ENCODE data around the gene ATP6V1G3.
"Not testable (repeated sequence)": the region's sequence is repeated elsewhere in the genome, so short reads cannot be mapped to it uniquely, and the experiment has no call there.

ATP6V1G3 gene

DNA sequence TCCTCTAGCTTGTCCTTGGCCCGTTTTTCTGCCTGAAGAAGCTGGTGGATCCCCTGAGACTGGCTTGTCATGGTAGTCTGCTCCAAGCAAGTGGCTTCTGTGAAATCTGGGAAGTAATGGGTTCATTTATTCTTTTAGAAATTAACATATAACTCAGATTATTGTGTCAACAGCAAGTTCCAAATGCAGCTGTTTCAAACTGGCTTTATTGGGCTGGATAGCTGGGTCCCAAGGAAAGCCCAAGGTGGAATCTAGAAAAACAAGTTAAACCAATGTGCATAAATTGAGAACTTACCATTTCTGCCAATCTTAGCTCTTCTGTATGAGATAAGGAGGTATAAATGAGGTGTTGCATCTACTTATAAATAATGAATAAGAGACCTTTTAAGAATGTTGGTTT, at the start of gene ATP6V1G3:
TSS of gene ATP6V1G3 (minus strand) at position 101 of the 400 bp plus-strand sequence. CDS start at position 71, 30 bp downstream.
- DNase-seq (ENCODE audit: low read depth, low spot score) = no peak

DNA sequence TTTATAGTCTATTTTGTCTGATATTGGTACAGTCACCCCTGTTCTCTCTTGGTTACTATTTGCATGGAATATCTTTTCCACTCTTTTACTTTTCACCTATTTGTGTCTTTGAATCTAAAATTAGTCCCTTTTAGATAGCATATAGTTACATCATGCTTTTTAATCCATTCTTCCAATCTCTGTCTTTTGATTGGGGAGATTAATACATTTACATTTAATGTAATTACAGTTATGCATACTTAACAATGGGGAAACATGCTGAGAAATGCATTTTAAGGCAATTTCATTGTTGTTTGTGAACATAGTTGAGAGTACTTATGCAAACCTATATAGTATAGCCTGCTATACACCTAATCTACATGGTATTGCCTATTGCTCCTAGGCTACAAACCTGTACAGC, 48.4 kb upstream of the ATP6V1G3 start:
- DNase-seq (ENCODE audit: low read depth, low spot score) = no peak

GRCh38 chr1:198584163-198584562, 43.7 kb upstream of the ATP6V1G3 start:
- DNase-seq (ENCODE audit: low read depth, low spot score) = no peak

GRCh38 chr1:198583209-198583802, 42.8 kb upstream of the ATP6V1G3 start:
- not testable (repeated sequence) for DNase-seq (ENCODE audit: low read depth, low spot score)

- peak; percentile 27 for DNase-seq (ENCODE audit: low read depth, low spot score)
Measured at GRCh38 chr1:198577444-198577843, 37.0 kb upstream of the ATP6V1G3 start.

DNA sequence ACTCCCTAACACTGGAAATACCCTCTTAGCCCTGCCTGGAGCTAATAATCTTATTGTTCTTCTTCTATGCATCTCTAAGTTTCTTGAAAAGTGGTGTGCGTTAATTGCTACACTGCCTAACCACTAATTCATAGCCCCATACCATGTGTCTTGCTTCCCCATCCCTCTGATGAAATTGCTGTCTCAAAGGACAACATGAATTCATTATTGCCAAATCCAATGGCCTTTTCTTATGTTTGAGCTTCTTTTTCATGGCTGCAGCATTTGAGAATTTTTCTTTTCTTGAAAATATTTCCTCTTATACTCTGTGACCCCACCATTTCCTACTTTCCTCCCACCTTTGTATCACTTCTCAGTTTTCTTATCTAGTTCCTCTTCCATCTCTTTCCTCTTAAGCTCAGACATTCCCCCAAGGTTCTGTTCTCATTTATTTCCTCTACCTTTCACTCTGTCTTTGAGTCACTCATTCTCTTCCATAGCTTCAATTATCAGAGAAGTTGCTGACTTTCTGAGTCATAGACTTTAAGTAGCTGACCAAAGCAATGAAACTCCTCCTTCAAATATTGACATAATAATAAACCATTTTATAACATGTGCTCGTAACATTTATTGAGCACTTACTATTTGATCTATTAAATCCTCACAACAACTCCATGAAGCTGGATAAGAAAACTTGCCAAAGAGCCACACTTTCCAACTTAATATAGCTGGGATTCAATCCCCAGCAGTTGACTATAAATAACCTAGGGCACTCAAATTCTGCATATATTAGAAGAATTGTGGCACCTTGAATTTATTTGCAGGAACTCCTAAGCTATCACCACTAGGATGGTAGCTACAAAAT, 35.5 kb upstream of the ATP6V1G3 start:
- DNase-seq (ENCODE audit: low read depth, low spot score) = no peak

DNA sequence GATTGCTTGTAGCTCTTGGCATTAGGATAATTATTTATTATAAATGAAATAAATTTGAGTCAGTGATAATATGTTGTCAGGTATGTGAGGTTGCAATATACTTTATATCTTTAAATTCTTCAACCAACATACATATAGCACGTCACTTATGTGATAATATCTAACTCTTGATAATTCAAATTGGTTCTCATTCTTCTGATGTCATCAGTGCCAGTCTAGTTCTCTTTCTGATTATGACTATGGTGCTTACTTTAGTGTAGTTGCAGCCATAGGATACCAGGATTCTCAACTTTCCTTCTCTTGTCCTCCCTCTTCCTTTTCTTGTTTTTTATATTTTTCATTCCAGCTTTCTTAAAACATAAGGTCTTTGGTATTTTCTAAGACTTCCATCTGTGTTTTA, 34.8 kb upstream of the ATP6V1G3 start:
- DNase-seq (ENCODE audit: low read depth, low spot score) = no peak

DNA sequence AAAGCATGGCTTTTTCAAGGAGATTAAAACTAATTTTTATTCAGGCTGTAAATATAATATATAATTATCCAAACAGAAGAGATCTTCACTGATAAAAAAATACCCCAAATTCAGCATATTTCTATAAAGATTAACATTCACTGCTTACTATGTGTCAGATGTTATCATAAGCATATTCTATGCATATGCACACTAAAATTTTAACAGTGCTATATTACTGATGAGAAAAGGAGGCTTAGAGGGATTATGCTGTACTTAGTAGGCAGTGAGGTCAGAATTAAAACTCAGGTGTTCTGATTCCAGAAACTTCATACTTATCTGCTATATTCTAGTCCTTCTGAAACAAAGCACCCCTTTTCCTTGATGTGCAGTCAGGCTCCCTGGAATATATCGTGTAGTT, 33.8 kb upstream of the ATP6V1G3 start:
- DNase-seq (ENCODE audit: low read depth, low spot score) = no peak

GRCh38 chr1:198564716-198565115, 24.2 kb upstream of the ATP6V1G3 start:
- no peak for DNase-seq (ENCODE audit: low read depth, low spot score)

GRCh38 chr1:198564157-198564556, 23.7 kb upstream of the ATP6V1G3 start:
- DNase-seq (ENCODE audit: low read depth, low spot score) = no peak

GRCh38 chr1:198563583-198563982, 23.1 kb upstream of the ATP6V1G3 start:
- no peak for DNase-seq (ENCODE audit: low read depth, low spot score)

DNA sequence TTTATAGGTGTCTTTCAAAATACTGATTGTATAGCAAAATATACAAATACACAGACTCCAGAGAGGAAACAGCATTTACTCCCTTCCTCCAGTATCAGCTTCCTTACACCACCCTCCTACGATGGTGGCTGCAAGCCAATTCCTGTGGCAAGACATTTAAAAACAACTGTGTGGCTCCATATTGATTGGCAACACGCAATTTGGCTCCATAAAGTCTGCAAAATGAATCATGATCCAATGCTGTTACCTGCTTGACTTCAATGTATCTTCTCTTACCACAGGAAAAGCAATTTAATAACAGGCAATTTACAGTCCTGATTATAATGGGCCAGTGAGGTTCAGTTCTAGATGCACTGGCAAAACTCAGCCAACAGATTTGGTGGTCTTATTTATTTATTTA, 19.7 kb upstream of the ATP6V1G3 start:
- no peak for DNase-seq (ENCODE audit: low read depth, low spot score)

DNA sequence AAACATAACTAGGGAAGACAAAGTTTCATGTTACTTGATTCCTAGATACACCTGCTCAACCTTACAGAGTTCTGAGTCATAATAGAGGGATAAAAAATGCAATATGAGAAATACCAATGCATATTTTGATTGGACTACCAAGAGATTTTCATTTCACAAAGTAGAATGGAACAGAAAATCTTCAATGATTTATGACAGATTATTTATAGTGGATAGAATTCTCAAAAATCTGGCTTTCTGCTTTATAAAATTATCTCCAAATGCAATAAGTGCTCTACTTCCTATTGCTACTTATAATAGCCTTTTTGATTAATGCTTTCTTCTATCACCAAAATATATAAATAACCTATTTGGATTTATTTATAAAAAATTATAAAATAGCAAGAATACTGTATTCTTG, 18.9 kb upstream of the ATP6V1G3 start:
- no peak for DNase-seq (ENCODE audit: low read depth, low spot score)

DNA sequence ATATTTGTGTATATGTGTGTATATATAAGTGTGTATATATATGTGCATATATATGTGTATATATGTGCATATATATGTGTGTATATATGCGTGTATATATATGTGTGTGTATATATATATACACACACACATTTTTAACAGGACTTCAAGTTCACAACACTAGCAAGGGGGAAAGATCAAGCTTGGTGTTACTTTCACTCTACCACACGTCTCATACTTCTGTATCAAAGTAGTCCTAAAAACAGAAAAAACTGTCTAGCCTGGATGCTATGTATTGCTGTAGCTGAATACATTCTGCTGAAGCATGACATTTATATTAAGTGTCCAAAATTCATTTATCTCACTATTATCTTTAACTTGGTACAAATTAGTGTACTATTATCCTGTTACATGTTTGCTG, 17.9 kb upstream of the ATP6V1G3 start:
- DNase-seq (ENCODE audit: low read depth, low spot score) = no peak

DNA sequence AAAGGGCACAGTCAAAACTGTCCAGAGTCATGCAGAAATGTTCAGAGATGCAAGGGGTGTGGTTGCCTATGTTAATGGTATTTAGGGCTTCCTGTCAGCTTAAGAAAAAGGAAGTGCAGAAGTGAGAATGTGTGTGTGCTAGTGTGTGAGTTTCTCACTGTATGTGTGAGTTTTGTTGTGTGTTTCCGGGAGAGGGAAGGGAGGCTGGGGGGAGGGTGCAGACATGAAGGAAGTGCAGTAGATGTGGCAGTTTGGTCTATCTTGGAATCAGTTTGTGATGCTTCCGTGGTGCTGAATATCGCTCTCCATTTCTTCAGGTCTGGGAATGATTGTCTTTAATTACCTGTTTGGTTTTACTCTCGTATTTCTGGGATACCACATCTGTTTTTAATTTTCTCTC, 16.5 kb upstream of the ATP6V1G3 start:
- no peak for DNase-seq (ENCODE audit: low read depth, low spot score)

DNA sequence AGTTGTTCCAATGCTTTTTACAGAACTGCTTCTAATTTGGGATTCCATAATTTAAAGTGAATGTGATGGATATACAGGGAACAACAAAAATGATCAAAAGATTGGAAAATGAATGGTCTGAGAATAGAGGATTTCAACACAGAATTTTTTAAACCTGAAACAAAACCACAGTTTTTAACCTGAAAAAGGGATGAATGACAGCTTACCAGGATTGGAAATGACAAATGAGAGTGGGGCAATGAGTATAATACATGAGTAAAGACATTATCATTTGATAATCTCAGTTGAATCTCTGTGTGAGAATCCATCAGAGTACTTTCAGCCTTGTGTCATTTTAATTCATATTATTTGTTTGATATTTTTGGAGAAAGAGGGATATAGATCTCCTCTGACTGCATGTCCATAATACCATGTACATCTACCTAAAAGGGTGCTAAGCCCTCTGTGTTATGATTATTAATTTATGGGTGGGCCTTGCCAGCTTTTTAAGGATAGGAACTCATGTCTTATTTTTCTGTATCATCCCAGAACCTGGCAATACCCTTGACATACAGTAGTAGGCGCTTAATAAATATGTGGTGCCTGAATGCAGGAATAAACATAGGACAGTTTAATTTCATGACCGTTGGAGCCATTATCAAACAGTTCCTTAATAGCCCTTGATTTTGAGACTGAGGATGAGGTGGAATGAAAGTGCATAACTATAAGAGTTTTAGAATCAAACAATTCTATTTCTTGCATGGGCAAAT, 12.4 kb upstream of the ATP6V1G3 start:
- DNase-seq (ENCODE audit: low read depth, low spot score) = no peak

DNA sequence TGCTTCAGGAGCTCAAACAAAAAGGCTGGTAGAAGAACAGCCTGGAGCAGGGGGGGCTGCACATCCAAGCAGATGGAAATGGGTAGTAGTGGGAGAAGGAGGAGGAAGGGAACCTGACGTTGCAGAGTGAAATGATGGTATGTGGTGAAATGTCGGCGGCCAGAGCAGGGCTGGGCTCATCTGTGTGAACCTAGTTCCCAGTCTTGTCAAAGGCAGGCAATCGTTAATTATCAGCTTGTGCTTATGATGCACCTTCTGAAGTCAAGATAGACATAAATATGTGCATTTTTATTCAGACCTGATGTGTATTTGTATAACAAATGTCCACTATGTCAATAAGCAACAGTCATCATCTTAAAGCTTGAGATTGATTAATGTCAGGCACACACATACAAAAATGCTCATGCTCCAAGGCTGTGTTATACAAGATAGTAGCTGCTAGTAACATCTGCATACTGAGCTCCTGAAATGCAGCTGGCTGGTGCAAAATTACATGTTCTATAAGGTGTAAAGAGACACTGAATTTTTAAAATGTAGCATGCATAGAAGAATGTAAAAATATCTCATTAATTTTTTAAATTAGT, 10.6 kb upstream of the ATP6V1G3 start:
- DNase-seq (ENCODE audit: low read depth, low spot score) = no peak

DNA sequence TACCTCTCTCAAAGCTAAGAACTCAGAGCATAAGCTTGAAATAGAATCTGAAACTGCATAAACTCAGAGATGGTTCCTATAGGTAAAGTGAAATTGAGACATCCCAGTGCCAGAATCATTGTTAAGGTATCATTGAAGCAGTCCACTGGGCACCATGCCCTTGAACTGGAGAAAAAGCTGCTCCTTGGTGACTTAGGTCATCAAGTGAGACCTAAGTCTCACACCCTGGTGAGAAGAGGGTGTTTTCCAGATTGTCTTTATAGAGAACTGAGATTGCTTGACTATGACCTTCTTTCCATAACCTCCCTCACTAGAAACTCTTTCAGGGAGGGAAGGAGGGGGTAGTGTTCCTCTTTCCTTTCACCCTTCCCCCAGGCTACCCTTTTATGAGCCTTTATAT, 9.4 kb upstream of the ATP6V1G3 start:
- DNase-seq (ENCODE audit: low read depth, low spot score) = no peak

GRCh38 chr1:198548890-198549289, 8.4 kb upstream of the ATP6V1G3 start:
- DNase-seq (ENCODE audit: low read depth, low spot score) = no peak

DNA sequence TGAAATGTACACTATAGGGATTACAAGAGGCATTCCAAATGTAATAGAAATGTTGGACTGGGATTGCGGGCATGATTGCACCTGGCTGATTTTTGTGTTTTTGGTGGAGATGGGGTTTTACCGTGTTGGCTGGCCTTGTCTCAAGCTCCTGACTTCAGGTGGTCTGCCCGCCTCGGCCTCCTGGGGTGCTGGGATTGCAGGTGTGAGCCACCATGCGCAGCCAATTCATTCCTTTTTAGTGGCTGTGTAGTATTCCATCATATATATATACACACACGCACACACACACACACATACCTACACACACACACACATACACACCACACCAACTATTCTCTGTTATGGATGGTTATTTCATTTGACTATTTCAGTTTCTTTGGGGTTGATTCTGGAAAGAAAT, 4.7 kb upstream of the ATP6V1G3 start:
- DNase-seq (ENCODE audit: low read depth, low spot score) = no peak

DNA sequence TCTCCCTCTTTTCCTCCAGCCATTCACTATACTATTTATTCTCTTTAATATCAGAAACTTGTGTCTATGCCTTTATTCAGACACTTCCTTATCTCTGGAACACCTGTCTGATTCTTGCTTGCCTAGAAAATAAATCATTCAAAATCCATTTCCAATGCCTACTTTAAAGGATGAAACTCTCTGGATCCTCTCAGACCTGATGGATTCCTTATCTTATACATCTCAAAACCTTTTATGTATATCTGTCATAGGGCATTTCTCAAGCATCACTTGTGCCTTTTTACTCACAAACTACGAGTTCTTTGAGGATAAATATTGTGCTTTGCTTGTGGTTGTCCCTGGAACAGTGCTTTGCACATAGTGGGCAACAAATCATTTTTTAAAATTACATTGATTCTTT, 3.8 kb upstream of the ATP6V1G3 start:
- DNase-seq (ENCODE audit: low read depth, low spot score) = no peak

- DNase-seq (ENCODE audit: low read depth, low spot score) = no peak
Measured at GRCh38 chr1:198543670-198544260, 3.3 kb upstream of the ATP6V1G3 start.

Data from brain pericyte (primary cell).